HEK293T (cell line): Measurements from ENCODE around the gene HYAL3.

ENCODE experiments used
- BHLHE40 ChIP-seq: fragments of 450-650 bp; IDR thresholded peaks from 2 replicates; pipeline ENCODE4 v1.6.1; 2016; ENCODE audit warnings: mild to moderate bottlenecking, moderate library complexity, borderline replicate concordance
- CTBP1 ChIP-seq: fragments of 450-650 bp; IDR thresholded peaks from 2 replicates; pipeline ENCODE4 v1.6.1; 2016; ENCODE audit warnings: borderline replicate concordance
- FOXK2 ChIP-seq: fragments of 450-650 bp; IDR thresholded peaks from 2 replicates; pipeline ENCODE4 v1.6.1; 2016; ENCODE audit warnings: mild to moderate bottlenecking
- FOXM1 ChIP-seq: fragments of 450-650 bp; IDR thresholded peaks from 2 replicates; pipeline ENCODE4 v1.6.1; 2017; ENCODE audit warnings: mild to moderate bottlenecking, borderline replicate concordance
- HDGF ChIP-seq: fragments of 450-650 bp; IDR thresholded peaks from 2 replicates; pipeline ENCODE4 v1.6.1; 2017; ENCODE audit warnings: antibody characterized with exemption, borderline replicate concordance
- PKNOX1 ChIP-seq: fragments of 450-650 bp; IDR thresholded peaks from 2 replicates; pipeline ENCODE4 v1.6.1; 2016
- SP1 ChIP-seq: fragments of 450-650 bp; IDR thresholded peaks from 2 replicates; pipeline ENCODE4 v1.6.1; 2017
- SUZ12 ChIP-seq: fragments of 450-650 bp; IDR thresholded peaks from 2 replicates; pipeline ENCODE4 v1.6.1; 2016; ENCODE audit warnings: mild to moderate bottlenecking

- TF ChIP-seq SP1 (no peak), SUZ12 (no peak), FOXM1 (no peak), CTBP1 (no peak), HDGF (no peak), FOXK2 (no peak), BHLHE40 (no peak), PKNOX1 (no peak)
These were observed 43.8 kb upstream of the HYAL3 start for GRCh38 chr3:50342813-50343633.
